OCI-LY1 (cell line): ENCODE results near the gene SDHAF3.

Experiments
- H2AFZ ChIP-seq: fragments of 200-600 bp; sonication (generic), shearing (Covaris generic); 2 replicates; pipeline ENCODE4 v1.6.0; 2014; ENCODE audit warnings: antibody characterized with exemption, mild to moderate bottlenecking, low read length
- H3F3A ChIP-seq: fragments of 200-600 bp; sonication (generic), shearing (Covaris generic); 2 replicates; pipeline ENCODE4 v1.6.0; 2014; ENCODE audit warnings: mild to moderate bottlenecking, antibody characterized with exemption, low read length, moderate library complexity; ENCODE audit not compliant: insufficient read depth
- H3K27ac ChIP-seq: fragments of 200-600 bp; sonication (generic); 2 replicates; pipeline ENCODE4 v1.5.1; 2014; ENCODE audit warnings: low read length, mixed run types, mild to moderate bottlenecking, low read depth; ENCODE audit not compliant: poor library complexity, severe bottlenecking
- H3K27me3 ChIP-seq: fragments of 200-600 bp; sonication (generic); 2 replicates; pipeline ENCODE4 v1.6.0; 2014; ENCODE audit warnings: antibody characterized with exemption, mild to moderate bottlenecking, low read length, moderate library complexity; ENCODE audit not compliant: insufficient read depth
- H3K36me3 ChIP-seq: fragments of 200-600 bp; sonication (generic); 2 replicates; pipeline ENCODE4 v1.6.1; 2014; ENCODE audit warnings: mild to moderate bottlenecking, antibody characterized with exemption, low read length, moderate library complexity, mixed read lengths; ENCODE audit not compliant: insufficient read depth
- H3K4me1 ChIP-seq: fragments of 200-600 bp; sonication (generic); 2 replicates; pipeline ENCODE4 v1.5.1; 2014; ENCODE audit warnings: mild to moderate bottlenecking, low read length, moderate library complexity; ENCODE audit not compliant: insufficient read depth, severe bottlenecking
- H3K4me2 ChIP-seq: fragments of 200-600 bp; sonication (generic), shearing (Covaris generic); 2 replicates; pipeline ENCODE4 v1.6.1; 2014; ENCODE audit warnings: low read length
- H3K4me3 ChIP-seq: fragments of 200-600 bp; sonication (generic); 2 replicates; pipeline ENCODE4 v1.5.1; 2014; ENCODE audit warnings: low read length, low read depth, mild to moderate bottlenecking, mixed read lengths; ENCODE audit not compliant: poor library complexity, severe bottlenecking
- H3K79me2 ChIP-seq: fragments of 200-600 bp; shearing (Covaris generic); 2 replicates; pipeline ENCODE4 v1.6.1; 2016; ENCODE audit warnings: mixed run types, low read length, mixed read lengths; ENCODE audit not compliant: insufficient read depth
- H3K9ac ChIP-seq: fragments of 200-600 bp; sonication (generic), shearing (Covaris generic); 2 replicates; pipeline ENCODE4 v1.6.1; 2014; ENCODE audit warnings: mild to moderate bottlenecking, low read length, mixed read lengths
- H3K9me2 ChIP-seq: fragments of 200-600 bp; sonication (generic), shearing (Covaris generic); 2 replicates; pipeline ENCODE4 v1.6.1; 2014; ENCODE audit warnings: low read depth, mild to moderate bottlenecking, low read length, mixed read lengths
- H3K9me3 ChIP-seq: fragments of 200-600 bp; shearing (Covaris generic); 2 replicates; pipeline ENCODE4 v1.6.1; 2014; ENCODE audit warnings: low read length, mixed read lengths
- H4K20me1 ChIP-seq: fragments of 200-600 bp; sonication (generic), shearing (Covaris generic); 2 replicates; pipeline ENCODE4 v1.6.0; 2016; ENCODE audit warnings: mild to moderate bottlenecking, low read length; ENCODE audit not compliant: insufficient read depth
- EZH2 ChIP-seq: fragments of 200-600 bp; sonication (generic), shearing (Covaris generic); IDR thresholded peaks from 2 replicates; pipeline ENCODE4 v1.8.0; 2017; ENCODE audit warnings: borderline replicate concordance, mixed run types, mild to moderate bottlenecking, antibody characterized with exemption, low read length, moderate library complexity, mixed read lengths
- TF ChIP-seq, protein P1 (sequence below): fragments of 200-600 bp; sonication (generic), shearing (Covaris generic); IDR thresholded peaks from 2 replicates; pipeline ENCODE4 v1.5.1; 2017; ENCODE audit warnings: mild to moderate bottlenecking, antibody characterized with exemption, low read length, moderate library complexity, mixed read lengths

The SDHAF3 gene

DNA sequence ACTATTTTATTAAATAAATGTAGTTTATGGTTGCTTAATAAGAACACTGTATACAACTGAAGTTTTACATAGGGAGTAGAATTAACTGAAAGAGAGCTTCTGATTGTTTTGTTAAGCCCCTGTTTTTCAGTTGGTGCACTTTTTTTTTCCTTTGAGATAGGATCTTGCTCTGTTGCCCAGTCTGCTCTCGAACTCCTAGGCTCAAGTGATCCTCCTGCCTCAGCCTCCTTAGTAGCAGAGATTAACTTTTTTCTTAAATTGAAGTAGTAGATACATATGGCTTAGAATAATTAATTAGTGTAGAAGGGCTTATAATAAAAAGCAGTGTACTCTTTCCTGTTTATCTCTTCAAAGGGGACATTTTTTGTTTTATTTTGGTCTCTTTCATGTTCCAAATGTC lies 11.2 kb downstream of the SDHAF3 start:
- Histone ChIP-seq H3K9me3 (peaks cover 21% of the 10 kb centered on the region), H3K9ac (no peak overlapping the region), H3K79me2 (peaks cover 90% of the 10 kb centered on the region), H4K20me1 (no peaks in the 10 kb centered on the region), H3K4me1 (no peaks in the 10 kb centered on the region), H2AFZ (no peak overlapping the region), H3K4me3 (no peak overlapping the region), H3K4me2 (no peak overlapping the region), H3K27me3 (no peaks in the 10 kb centered on the region), H3K36me3 (peaks cover 45% of the 10 kb centered on the region), H3K9me2 (no peaks in the 10 kb centered on the region), H3K27ac (no peak overlapping the region), H3F3A (no peaks in the 10 kb centered on the region)
- TF ChIP-seq EZH2: no peak
- TF ChIP-seq, protein P1, sequence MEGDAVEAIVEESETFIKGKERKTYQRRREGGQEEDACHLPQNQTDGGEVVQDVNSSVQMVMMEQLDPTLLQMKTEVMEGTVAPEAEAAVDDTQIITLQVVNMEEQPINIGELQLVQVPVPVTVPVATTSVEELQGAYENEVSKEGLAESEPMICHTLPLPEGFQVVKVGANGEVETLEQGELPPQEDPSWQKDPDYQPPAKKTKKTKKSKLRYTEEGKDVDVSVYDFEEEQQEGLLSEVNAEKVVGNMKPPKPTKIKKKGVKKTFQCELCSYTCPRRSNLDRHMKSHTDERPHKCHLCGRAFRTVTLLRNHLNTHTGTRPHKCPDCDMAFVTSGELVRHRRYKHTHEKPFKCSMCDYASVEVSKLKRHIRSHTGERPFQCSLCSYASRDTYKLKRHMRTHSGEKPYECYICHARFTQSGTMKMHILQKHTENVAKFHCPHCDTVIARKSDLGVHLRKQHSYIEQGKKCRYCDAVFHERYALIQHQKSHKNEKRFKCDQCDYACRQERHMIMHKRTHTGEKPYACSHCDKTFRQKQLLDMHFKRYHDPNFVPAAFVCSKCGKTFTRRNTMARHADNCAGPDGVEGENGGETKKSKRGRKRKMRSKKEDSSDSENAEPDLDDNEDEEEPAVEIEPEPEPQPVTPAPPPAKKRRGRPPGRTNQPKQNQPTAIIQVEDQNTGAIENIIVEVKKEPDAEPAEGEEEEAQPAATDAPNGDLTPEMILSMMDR: no peak

DNA sequence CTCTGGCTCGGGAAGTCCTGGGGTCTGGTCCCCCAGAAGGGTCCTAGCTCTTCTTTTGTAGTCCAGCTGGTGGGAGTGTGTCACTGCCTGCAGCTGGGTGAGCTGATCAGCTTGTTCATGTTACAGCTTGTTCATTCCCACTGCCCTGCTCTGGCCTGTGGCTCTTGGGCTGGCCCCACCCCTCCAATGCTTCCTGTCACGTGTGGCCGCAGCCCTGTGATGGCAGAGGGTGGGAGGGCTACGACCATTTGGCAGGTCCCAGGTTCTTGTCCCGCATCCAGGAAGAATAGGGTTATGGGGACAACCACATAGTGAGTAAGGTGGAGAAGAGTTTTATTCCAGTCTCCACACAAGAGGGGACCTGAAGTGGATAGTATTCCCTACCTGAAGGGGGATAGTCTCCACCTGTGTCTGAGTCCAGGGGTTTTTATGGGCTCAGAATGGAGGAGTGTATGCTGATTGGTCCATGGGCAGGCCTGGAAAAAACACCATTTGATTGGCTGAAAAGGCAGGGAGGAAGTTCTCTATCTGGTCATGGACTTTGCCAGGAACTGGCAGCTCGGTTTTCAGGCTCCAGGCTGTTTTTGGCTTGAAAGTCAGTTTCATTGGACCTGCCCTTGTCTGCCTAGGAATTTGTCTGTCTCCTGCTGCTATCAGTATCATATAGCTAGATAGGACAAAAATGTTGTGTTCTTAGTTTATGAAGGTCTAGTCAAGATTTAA lies 13.1 kb downstream of the SDHAF3 start:
- Histone ChIP-seq H3F3A (no peaks in the 10 kb centered on the region), H3K4me2 (no peak overlapping the region), H3K79me2 (peaks cover 81% of the 10 kb centered on the region), H3K27me3 (no peaks in the 10 kb centered on the region), H3K4me1 (no peaks in the 10 kb centered on the region), H3K36me3 (peaks cover 54% of the 10 kb centered on the region), H4K20me1 (no peaks in the 10 kb centered on the region), H3K9ac (no peak overlapping the region), H3K9me2 (no peaks in the 10 kb centered on the region), H3K27ac (no peak overlapping the region), H3K4me3 (no peak overlapping the region), H3K9me3 (peaks cover 25% of the 10 kb centered on the region), H2AFZ (no peak overlapping the region)
- TF ChIP-seq, protein P1: no peak
- TF ChIP-seq EZH2: no peak

DNA sequence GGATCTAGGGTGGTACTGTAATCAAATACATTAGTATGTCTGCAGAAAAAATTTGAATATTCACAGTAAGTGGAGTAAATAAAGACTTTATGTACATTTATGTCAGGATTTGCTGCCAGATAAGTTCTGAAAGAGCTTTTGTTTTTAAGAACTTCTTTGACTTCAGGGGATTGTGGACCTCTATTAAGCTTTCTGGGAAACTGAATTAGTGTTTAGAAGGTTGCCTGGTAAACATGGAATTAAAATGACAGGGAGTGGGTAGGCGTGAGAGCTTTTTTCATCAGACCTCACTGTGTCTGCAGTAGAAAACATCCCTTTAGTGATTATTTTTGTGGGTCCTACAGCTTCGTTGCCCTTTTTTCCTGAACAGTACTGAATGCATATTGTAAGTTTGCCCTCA lies 15.7 kb downstream of the SDHAF3 start:
- Histone ChIP-seq H3K27ac (no peak overlapping the region), H3K4me2 (no peak overlapping the region), H3K9ac (no peak overlapping the region), H3F3A (no peaks in the 10 kb centered on the region), H3K9me3 (peaks cover 38% of the 10 kb centered on the region), H3K79me2 (peaks cover 79% of the 10 kb centered on the region), H3K27me3 (no peaks in the 10 kb centered on the region), H3K36me3 (peaks cover 55% of the 10 kb centered on the region), H3K4me3 (no peak overlapping the region), H4K20me1 (no peaks in the 10 kb centered on the region), H2AFZ (no peak overlapping the region), H3K4me1 (no peaks in the 10 kb centered on the region), H3K9me2 (no peaks in the 10 kb centered on the region)
- TF ChIP-seq EZH2: no peak
- TF ChIP-seq, protein P1: no peak
